ENCODE measurements around the gene CACYBP.
A peak's percentile ranks its signal among the peaks of the same experiment; 100 is the strongest.

The CACYBP gene

GRCh38 chr1:174997041-174997440, 2.7 kb upstream of the CACYBP start:
- H3K9me3 ChIP-seq (ENCODE audit: control insufficient read depth in 1 of 2, low read length in 2 of 2), result no peaks in the 10 kb centered on the region
- peaks cover 4 to 10% of the 10 kb centered on the region in 2 donors for H3K4me1 ChIP-seq (ENCODE audit: control insufficient read depth in 1 of 2, insufficient read depth in 2 of 2, low read length in 2 of 2)
- peaks cover 4 to 8% of the 10 kb centered on the region in 2 donors for H3K36me3 ChIP-seq (ENCODE audit: control insufficient read depth in 1 of 2, insufficient read depth in 2 of 2, low read length in 2 of 2)
- no peaks in the 10 kb centered on the region for H3K27me3 ChIP-seq (ENCODE audit: low read depth, low read length)
- no peak overlapping the region for H3K4me3 ChIP-seq (ENCODE audit: low read depth in 1 of 2, low read length in 2 of 2)
- no peak overlapping the region for H3K27ac ChIP-seq (ENCODE audit: low read length)

- Histone ChIP-seq H3K9me3 (ENCODE audit: control insufficient read depth in 1 of 2, low read length in 2 of 2) (no peaks in the 10 kb centered on the region), H3K27me3 (ENCODE audit: low read depth, low read length) (no peaks in the 10 kb centered on the region), H3K36me3 (ENCODE audit: control insufficient read depth in 1 of 2, insufficient read depth in 2 of 2, low read length in 2 of 2) (peaks cover 4 to 8% of the 10 kb centered on the region in 2 donors), H3K4me1 (ENCODE audit: control insufficient read depth in 1 of 2, insufficient read depth in 2 of 2, low read length in 2 of 2) (peaks cover 4 to 20% of the 10 kb centered on the region in 2 donors), H3K4me3 (ENCODE audit: low read depth in 1 of 2, low read length in 2 of 2) (peak overlapping the region; percentile 77 to 98), H3K27ac (ENCODE audit: low read length) (peak overlapping the region; percentile 98)
Observed at GRCh38 chr1:174998569-174999215, 1.1 kb upstream of the CACYBP start.

- peaks cover 4 to 20% of the 10 kb centered on the region in 2 donors for H3K4me1 ChIP-seq (ENCODE audit: control insufficient read depth in 1 of 2, insufficient read depth in 2 of 2, low read length in 2 of 2)
- H3K36me3 ChIP-seq (ENCODE audit: control insufficient read depth in 1 of 2, insufficient read depth in 2 of 2, low read length in 2 of 2), result peaks cover 0 to 8% of the 10 kb centered on the region in 2 donors
- no peaks in the 10 kb centered on the region for H3K9me3 ChIP-seq (ENCODE audit: control insufficient read depth in 1 of 2, low read length in 2 of 2)
- peak overlapping the region; percentile 77 to 98 for H3K4me3 ChIP-seq (ENCODE audit: low read depth in 1 of 2, low read length in 2 of 2)
- H3K27ac ChIP-seq (ENCODE audit: low read length), result peak overlapping the region; percentile 98
- no peaks in the 10 kb centered on the region for H3K27me3 ChIP-seq (ENCODE audit: low read depth, low read length)
Observed at GRCh38 chr1:174999216-174999935, 371 bp upstream of the CACYBP start.

GRCh38 chr1:175000697-175001187, 995 bp downstream of the CACYBP start:
- peaks cover 6 to 10% of the 10 kb centered on the region in 2 donors for H3K36me3 ChIP-seq (ENCODE audit: control insufficient read depth in 1 of 2, insufficient read depth in 2 of 2, low read length in 2 of 2)

GRCh38 chr1:175002910-175003517, 3.3 kb downstream of the CACYBP start:
- Histone ChIP-seq H3K36me3 (ENCODE audit: control insufficient read depth in 1 of 2, insufficient read depth in 2 of 2, low read length in 2 of 2) (peaks cover 16 to 26% of the 10 kb centered on the region in 2 donors), H3K27ac (ENCODE audit: low read length) (no peak overlapping the region), H3K27me3 (ENCODE audit: low read depth, low read length) (no peaks in the 10 kb centered on the region), H3K4me3 (ENCODE audit: low read depth in 1 of 2, low read length in 2 of 2) (no peak overlapping the region), H3K4me1 (ENCODE audit: control insufficient read depth in 1 of 2, insufficient read depth in 2 of 2, low read length in 2 of 2) (peaks cover 4 to 20% of the 10 kb centered on the region in 2 donors), H3K9me3 (ENCODE audit: control insufficient read depth in 1 of 2, low read length in 2 of 2) (no peaks in the 10 kb centered on the region)

More at GRCh38 chr1:175000697-175001187, 995 bp downstream of the CACYBP start:
- no peaks in the 10 kb centered on the region for H3K9me3 ChIP-seq (ENCODE audit: control insufficient read depth in 1 of 2, low read length in 2 of 2)
- H3K27ac ChIP-seq (ENCODE audit: low read length), result peak overlapping the region; percentile 71
- H3K4me1 ChIP-seq (ENCODE audit: control insufficient read depth in 1 of 2, insufficient read depth in 2 of 2, low read length in 2 of 2), result peaks cover 4 to 20% of the 10 kb centered on the region in 2 donors
- no peaks in the 10 kb centered on the region for H3K27me3 ChIP-seq (ENCODE audit: low read depth, low read length)
- peak overlapping the region; percentile 90 to 98 for H3K4me3 ChIP-seq (ENCODE audit: low read depth in 1 of 2, low read length in 2 of 2)

- H3K27ac ChIP-seq (ENCODE audit: low read length), result no peak overlapping the region
- H3K27me3 ChIP-seq (ENCODE audit: low read depth, low read length), result no peaks in the 10 kb centered on the region
Observed at GRCh38 chr1:175003521-175003920, 3.8 kb downstream of the CACYBP start.

GRCh38 chr1:175005085-175005783, 5.5 kb downstream of the CACYBP start:
- Histone ChIP-seq H3K36me3 (ENCODE audit: control insufficient read depth in 1 of 2, insufficient read depth in 2 of 2, low read length in 2 of 2) (peaks cover 22 to 34% of the 10 kb centered on the region in 2 donors), H3K4me3 (ENCODE audit: low read depth in 1 of 2, low read length in 2 of 2) (no peak overlapping the region), H3K27me3 (ENCODE audit: low read depth, low read length) (no peaks in the 10 kb centered on the region), H3K4me1 (ENCODE audit: control insufficient read depth in 1 of 2, insufficient read depth in 2 of 2, low read length in 2 of 2) (peaks cover 4 to 20% of the 10 kb centered on the region in 2 donors), H3K9me3 (ENCODE audit: control insufficient read depth in 1 of 2, low read length in 2 of 2) (no peaks in the 10 kb centered on the region), H3K27ac (ENCODE audit: low read length) (no peak overlapping the region)

More at GRCh38 chr1:175003521-175003920, 3.8 kb downstream of the CACYBP start:
- H3K36me3 ChIP-seq (ENCODE audit: control insufficient read depth in 1 of 2, insufficient read depth in 2 of 2, low read length in 2 of 2), result peaks cover 21 to 28% of the 10 kb centered on the region in 2 donors
- no peaks in the 10 kb centered on the region for H3K9me3 ChIP-seq (ENCODE audit: control insufficient read depth in 1 of 2, low read length in 2 of 2)
- no peak overlapping the region for H3K4me3 ChIP-seq (ENCODE audit: low read depth in 1 of 2, low read length in 2 of 2)
- peaks cover 4 to 20% of the 10 kb centered on the region in 2 donors for H3K4me1 ChIP-seq (ENCODE audit: control insufficient read depth in 1 of 2, insufficient read depth in 2 of 2, low read length in 2 of 2)

- Histone ChIP-seq H3K4me3 (ENCODE audit: low read depth in 1 of 2, low read length in 2 of 2) (no peak overlapping the region), H3K4me1 (ENCODE audit: control insufficient read depth in 1 of 2, insufficient read depth in 2 of 2, low read length in 2 of 2) (no peaks in the 10 kb centered on the region), H3K27me3 (ENCODE audit: low read depth, low read length) (no peaks in the 10 kb centered on the region), H3K9me3 (ENCODE audit: control insufficient read depth in 1 of 2, low read length in 2 of 2) (no peaks in the 10 kb centered on the region), H3K36me3 (ENCODE audit: control insufficient read depth in 1 of 2, insufficient read depth in 2 of 2, low read length in 2 of 2) (peaks cover 63 to 65% of the 10 kb centered on the region in 2 donors), H3K27ac (ENCODE audit: low read length) (no peak overlapping the region)
Observed at GRCh38 chr1:175009532-175009931, 9.8 kb downstream of the CACYBP start.

- peaks cover 51 to 93% of the 10 kb centered on the region in 2 donors for H3K36me3 ChIP-seq (ENCODE audit: control insufficient read depth in 1 of 2, insufficient read depth in 2 of 2, low read length in 2 of 2)
- no peak overlapping the region for H3K27ac ChIP-seq (ENCODE audit: low read length)
- H3K9me3 ChIP-seq (ENCODE audit: control insufficient read depth in 1 of 2, low read length in 2 of 2), result no peaks in the 10 kb centered on the region
- H3K4me1 ChIP-seq (ENCODE audit: control insufficient read depth in 1 of 2, insufficient read depth in 2 of 2, low read length in 2 of 2), result no peaks in the 10 kb centered on the region
- no peak overlapping the region for H3K4me3 ChIP-seq (ENCODE audit: low read depth in 1 of 2, low read length in 2 of 2)
- H3K27me3 ChIP-seq (ENCODE audit: low read depth, low read length), result no peaks in the 10 kb centered on the region
Observed at GRCh38 chr1:175013445-175013844, 13.7 kb downstream of the CACYBP start.

GRCh38 chr1:175015243-175015642, 15.5 kb downstream of the CACYBP start:
- Histone ChIP-seq H3K27ac (ENCODE audit: low read length) (no peak overlapping the region), H3K4me3 (ENCODE audit: low read depth in 1 of 2, low read length in 2 of 2) (no peak overlapping the region), H3K27me3 (ENCODE audit: low read depth, low read length) (no peaks in the 10 kb centered on the region), H3K36me3 (ENCODE audit: control insufficient read depth in 1 of 2, insufficient read depth in 2 of 2, low read length in 2 of 2) (peaks cover 45 to 83% of the 10 kb centered on the region in 2 donors), H3K9me3 (ENCODE audit: control insufficient read depth in 1 of 2, low read length in 2 of 2) (no peaks in the 10 kb centered on the region), H3K4me1 (ENCODE audit: control insufficient read depth in 1 of 2, insufficient read depth in 2 of 2, low read length in 2 of 2) (no peaks in the 10 kb centered on the region)

GRCh38 chr1:175019524-175019923, 19.8 kb downstream of the CACYBP start:
- Histone ChIP-seq H3K4me3 (ENCODE audit: low read depth in 1 of 2, low read length in 2 of 2) (no peak overlapping the region), H3K9me3 (ENCODE audit: control insufficient read depth in 1 of 2, low read length in 2 of 2) (no peaks in the 10 kb centered on the region), H3K27ac (ENCODE audit: low read length) (no peak overlapping the region), H3K27me3 (ENCODE audit: low read depth, low read length) (no peaks in the 10 kb centered on the region), H3K4me1 (ENCODE audit: control insufficient read depth in 1 of 2, insufficient read depth in 2 of 2, low read length in 2 of 2) (peaks cover 0 to 11% of the 10 kb centered on the region in 2 donors), H3K36me3 (ENCODE audit: control insufficient read depth in 1 of 2, insufficient read depth in 2 of 2, low read length in 2 of 2) (peaks cover 16 to 40% of the 10 kb centered on the region in 2 donors)

Measured in muscle layer of duodenum (tissue), 2 donors.